ENCODE data around the gene ATP1B2. TPM values are rescaled to one million over a fixed set of nuclear protein-coding genes. Genes with fewer than 3 reads are reported as not detected.

Gene ATP1B2
- polyA plus RNA-seq, 1 of the 3 experiments (the other 2 are of a cell fraction) = 0.05 TPM

GRCh38 chr17:7704601-7705268, 54.0 kb downstream of the ATP1B2 start, which contains the start of gene EFNB3 (continued):
- TF ChIP-seq NFIC (IDR thresholded peaks at IDR 0.05; ENCODE audit: borderline replicate concordance) (no peak), SMC3 (IDR thresholded peaks at IDR 0.05; ENCODE audit: low read depth, low read length) (no peak), TAF1 (IDR thresholded peaks at IDR 0.05; ENCODE audit: borderline replicate concordance, low read depth, low read length) (peak; percentile 52; the same call in 1 of the 2 replicates), TCF12 (IDR thresholded peaks at IDR 0.05) (no peak), NRF1 (IDR thresholded peaks at IDR 0.05; ENCODE audit: low read depth, low read length) (no peak), ZBTB33 (IDR thresholded peaks at IDR 0.05; ENCODE audit: borderline replicate concordance, low read depth) (no peak), MAX (IDR thresholded peaks at IDR 0.05; ENCODE audit: low read depth) (peak; percentile 21; the same call in 1 of the 2 replicates), FOXM1 (IDR thresholded peaks at IDR 0.05; ENCODE audit: low read depth) (no peak), GABPA (IDR thresholded peaks at IDR 0.05; ENCODE audit: low read depth) (no peak), CTCF (IDR thresholded peaks at IDR 0.05) (no peak), IRF3 (IDR thresholded peaks at IDR 0.05; ENCODE audit: low read depth, low read length) (no peak), RAD21 (IDR thresholded peaks at IDR 0.05; ENCODE audit: low read length) (0 out of 2 replicates have a peak, but pooled peaks have one; percentile 17), ELF1 (IDR thresholded peaks at IDR 0.05) (no peak), MXI1 (IDR thresholded peaks at IDR 0.05; ENCODE audit: low read depth, low read length) (peak; percentile 62; the same call in 1 of the 2 replicates), REST (IDR thresholded peaks at IDR 0.05; ENCODE audit: low read depth, low read length) (no peak), FOXJ3 (CRISPR knock-in tag; IDR thresholded peaks at IDR 0.05) (no peak), CHD2 (IDR thresholded peaks at IDR 0.05; ENCODE audit: low read length, partially characterized antibody) (peak; percentile 53), POLR2AphosphoS5 (IDR thresholded peaks at IDR 0.05; ENCODE audit: low read depth, low read length) (no peak; the same call in 1 of the 2 replicates), EP300 (IDR thresholded peaks at IDR 0.05; ENCODE audit: borderline replicate concordance in 1 of 2, low read depth in 1 of 2, low read length in 1 of 2) (no peak), RXRA (IDR thresholded peaks at IDR 0.05; ENCODE audit: borderline replicate concordance, low read depth) (no peak)
